HL-60 (cell line): Measurements from ENCODE around the gene FAM177B.

Source experiments
- DNase-seq, 2 experiments: peaks; one replicate each; pipeline ENCODE4 v3.0.0-alpha.2; 2010 to 2020; ENCODE audit warnings: low read depth in 1 of 2, low spot score in 1 of 2
- H3K27ac ChIP-seq: fragments of 250-450 bp; sonication (Bioruptor Pico); replicated peaks from 2 replicates; pipeline ENCODE4 v1.5.1; 2020; ENCODE audit warnings: mild to moderate bottlenecking, moderate library complexity
- H3K27me3 ChIP-seq: fragments of 250-450 bp; sonication (Bioruptor Pico); 2 replicates; pipeline ENCODE4 v1.5.1; 2021; ENCODE audit warnings: mild to moderate bottlenecking, moderate library complexity; ENCODE audit not compliant: insufficient read depth, poor library complexity, severe bottlenecking
- H3K4me3 ChIP-seq: replicated peaks from 2 replicates; pipeline ENCODE4 v1.5.1; 2011; ENCODE audit warnings: mild to moderate bottlenecking, control low read depth, low read length; ENCODE audit not compliant: insufficient read depth
- GABPA ChIP-seq: IDR thresholded peaks from 2 replicates; pipeline ENCODE4 v1.6.1; 2012; ENCODE audit warnings: low read depth
- POLR2AphosphoS5 ChIP-seq: IDR thresholded peaks from 2 replicates; pipeline ENCODE4 v1.6.1; 2012; ENCODE audit warnings: low read depth
- SPI1 ChIP-seq: IDR thresholded peaks from 2 replicates; pipeline ENCODE4 v1.6.1; 2012; ENCODE audit warnings: low read depth, mild to moderate bottlenecking, borderline replicate concordance
- TF ChIP-seq, protein P1 (sequence below): IDR thresholded peaks from 2 replicates; pipeline ENCODE4 v1.6.1; 2012; ENCODE audit warnings: low read depth; ENCODE audit not compliant: insufficient replicate concordance
- TF ChIP-seq, protein P2 (sequence below): IDR thresholded peaks from one replicate; pipeline ENCODE4 v1.5.1; 2011; ENCODE audit warnings: low read length, control low read depth, inconsistent platforms; ENCODE audit not compliant: insufficient read depth

FAM177B gene

DNA sequence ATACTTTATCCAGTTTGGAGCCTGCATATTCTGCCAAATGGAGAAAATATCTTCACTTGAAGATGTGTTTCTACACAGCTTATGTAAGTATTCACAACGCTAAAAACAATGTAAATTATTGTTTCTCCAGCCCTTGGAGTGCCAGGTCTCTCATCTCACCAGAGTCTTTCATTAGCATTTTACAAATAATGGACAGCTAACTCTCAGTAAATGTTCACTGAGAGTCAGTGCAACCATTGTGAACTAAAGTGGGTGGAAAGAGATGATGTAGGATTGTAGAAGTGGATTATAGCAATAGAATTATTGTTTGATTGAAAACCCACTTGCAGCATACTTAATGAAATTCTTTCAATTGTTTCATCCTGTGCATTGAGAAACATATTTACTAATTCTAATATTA lies 8.3 kb upstream of the FAM177B start:
- H3K27me3 ChIP-seq = no peaks in the 10 kb centered on the region
- H3K4me3 ChIP-seq = no peak overlapping the region
- H3K27ac ChIP-seq = no peak overlapping the region
- DNase-seq = no peak
- TF ChIP-seq GABPA (no peak), POLR2AphosphoS5 (no peak), SPI1 (no peak)
- TF ChIP-seq, protein P1, sequence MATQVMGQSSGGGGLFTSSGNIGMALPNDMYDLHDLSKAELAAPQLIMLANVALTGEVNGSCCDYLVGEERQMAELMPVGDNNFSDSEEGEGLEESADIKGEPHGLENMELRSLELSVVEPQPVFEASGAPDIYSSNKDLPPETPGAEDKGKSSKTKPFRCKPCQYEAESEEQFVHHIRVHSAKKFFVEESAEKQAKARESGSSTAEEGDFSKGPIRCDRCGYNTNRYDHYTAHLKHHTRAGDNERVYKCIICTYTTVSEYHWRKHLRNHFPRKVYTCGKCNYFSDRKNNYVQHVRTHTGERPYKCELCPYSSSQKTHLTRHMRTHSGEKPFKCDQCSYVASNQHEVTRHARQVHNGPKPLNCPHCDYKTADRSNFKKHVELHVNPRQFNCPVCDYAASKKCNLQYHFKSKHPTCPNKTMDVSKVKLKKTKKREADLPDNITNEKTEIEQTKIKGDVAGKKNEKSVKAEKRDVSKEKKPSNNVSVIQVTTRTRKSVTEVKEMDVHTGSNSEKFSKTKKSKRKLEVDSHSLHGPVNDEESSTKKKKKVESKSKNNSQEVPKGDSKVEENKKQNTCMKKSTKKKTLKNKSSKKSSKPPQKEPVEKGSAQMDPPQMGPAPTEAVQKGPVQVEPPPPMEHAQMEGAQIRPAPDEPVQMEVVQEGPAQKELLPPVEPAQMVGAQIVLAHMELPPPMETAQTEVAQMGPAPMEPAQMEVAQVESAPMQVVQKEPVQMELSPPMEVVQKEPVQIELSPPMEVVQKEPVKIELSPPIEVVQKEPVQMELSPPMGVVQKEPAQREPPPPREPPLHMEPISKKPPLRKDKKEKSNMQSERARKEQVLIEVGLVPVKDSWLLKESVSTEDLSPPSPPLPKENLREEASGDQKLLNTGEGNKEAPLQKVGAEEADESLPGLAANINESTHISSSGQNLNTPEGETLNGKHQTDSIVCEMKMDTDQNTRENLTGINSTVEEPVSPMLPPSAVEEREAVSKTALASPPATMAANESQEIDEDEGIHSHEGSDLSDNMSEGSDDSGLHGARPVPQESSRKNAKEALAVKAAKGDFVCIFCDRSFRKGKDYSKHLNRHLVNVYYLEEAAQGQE = no peak
- TF ChIP-seq, protein P2, sequence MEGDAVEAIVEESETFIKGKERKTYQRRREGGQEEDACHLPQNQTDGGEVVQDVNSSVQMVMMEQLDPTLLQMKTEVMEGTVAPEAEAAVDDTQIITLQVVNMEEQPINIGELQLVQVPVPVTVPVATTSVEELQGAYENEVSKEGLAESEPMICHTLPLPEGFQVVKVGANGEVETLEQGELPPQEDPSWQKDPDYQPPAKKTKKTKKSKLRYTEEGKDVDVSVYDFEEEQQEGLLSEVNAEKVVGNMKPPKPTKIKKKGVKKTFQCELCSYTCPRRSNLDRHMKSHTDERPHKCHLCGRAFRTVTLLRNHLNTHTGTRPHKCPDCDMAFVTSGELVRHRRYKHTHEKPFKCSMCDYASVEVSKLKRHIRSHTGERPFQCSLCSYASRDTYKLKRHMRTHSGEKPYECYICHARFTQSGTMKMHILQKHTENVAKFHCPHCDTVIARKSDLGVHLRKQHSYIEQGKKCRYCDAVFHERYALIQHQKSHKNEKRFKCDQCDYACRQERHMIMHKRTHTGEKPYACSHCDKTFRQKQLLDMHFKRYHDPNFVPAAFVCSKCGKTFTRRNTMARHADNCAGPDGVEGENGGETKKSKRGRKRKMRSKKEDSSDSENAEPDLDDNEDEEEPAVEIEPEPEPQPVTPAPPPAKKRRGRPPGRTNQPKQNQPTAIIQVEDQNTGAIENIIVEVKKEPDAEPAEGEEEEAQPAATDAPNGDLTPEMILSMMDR = no peak

DNA sequence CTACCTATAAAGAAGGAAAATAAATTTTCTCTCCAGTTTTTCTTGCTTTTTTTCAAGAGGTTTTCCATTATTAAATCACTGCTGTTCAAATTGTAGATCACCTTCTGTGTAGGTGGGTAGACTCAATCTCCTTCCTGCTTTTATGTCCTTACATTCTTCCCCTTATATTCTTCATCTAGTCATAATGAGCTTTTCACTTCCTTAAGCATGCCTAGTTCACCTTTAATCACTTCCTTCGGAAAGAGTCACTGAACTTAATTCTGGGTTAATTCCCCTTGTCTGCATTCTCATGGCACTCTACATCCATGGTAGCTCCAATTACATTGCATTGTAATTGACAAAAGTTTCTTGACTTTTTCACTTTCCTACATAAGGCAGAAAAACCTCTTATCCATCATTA lies 6.1 kb upstream of the FAM177B start:
- TF ChIP-seq POLR2AphosphoS5 (no peak), GABPA (no peak), SPI1 (no peak)
- TF ChIP-seq, protein P1 = no peak
- TF ChIP-seq, protein P2 = no peak
- H3K27ac ChIP-seq = no peak overlapping the region
- no peaks in the 10 kb centered on the region for H3K27me3 ChIP-seq
- no peak for DNase-seq
- H3K4me3 ChIP-seq = no peak overlapping the region

DNA sequence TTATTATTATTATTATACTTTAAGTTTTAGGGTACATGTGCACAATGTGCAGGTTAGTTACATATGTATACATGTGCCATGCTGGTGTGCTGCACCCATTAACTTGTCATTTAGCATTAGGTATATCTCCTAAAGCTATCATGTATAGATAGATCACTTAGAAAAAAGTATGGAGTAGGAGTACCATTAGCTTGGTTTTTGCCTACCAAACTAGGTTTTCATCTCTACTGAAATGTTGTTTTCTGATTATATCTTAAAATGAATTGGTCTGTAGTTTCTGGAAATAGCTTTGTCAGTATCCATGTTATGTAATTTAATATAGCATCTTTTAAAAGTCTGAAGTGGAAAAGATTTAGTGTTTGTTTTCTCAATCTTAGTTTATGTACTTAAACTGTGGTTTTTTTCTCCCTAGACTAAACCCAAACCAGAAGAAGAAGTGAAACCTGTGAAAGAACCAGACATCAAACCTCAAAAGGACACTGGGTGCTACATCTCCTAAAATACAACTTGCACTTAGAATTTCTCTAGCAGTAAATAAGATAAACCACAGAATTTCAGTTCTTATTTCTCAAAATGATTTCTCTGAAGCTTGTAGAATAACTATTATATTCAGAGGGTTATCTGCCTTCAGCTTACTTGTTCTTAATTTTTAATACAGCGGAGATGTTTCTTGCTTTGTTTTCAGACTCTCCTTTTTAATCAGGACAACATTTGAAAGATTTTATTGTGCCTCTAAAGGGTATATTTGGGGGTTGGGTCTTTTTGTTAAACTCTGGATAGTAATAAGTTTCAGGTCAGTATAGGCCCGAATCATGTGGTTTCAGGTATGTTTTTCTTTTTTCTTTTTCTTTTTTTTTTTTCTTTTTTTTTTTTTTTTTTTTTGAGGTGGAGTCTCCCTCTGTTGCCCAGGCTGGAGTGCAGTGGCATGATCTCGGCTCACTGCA lies 4.5 kb upstream of the FAM177B start:
- Histone ChIP-seq H3K4me3 (no peak overlapping the region), H3K27me3 (no peaks in the 10 kb centered on the region), H3K27ac (no peak overlapping the region)
- no peak for DNase-seq
- no peak for TF ChIP-seq GABPA
- no peak for TF ChIP-seq POLR2AphosphoS5
- TF ChIP-seq SPI1 = no peak
- TF ChIP-seq, protein P2 = no peak
- TF ChIP-seq, protein P1 = no peak
